Measurements from ENCODE around the gene CHGA.

The CHGA gene

DNA sequence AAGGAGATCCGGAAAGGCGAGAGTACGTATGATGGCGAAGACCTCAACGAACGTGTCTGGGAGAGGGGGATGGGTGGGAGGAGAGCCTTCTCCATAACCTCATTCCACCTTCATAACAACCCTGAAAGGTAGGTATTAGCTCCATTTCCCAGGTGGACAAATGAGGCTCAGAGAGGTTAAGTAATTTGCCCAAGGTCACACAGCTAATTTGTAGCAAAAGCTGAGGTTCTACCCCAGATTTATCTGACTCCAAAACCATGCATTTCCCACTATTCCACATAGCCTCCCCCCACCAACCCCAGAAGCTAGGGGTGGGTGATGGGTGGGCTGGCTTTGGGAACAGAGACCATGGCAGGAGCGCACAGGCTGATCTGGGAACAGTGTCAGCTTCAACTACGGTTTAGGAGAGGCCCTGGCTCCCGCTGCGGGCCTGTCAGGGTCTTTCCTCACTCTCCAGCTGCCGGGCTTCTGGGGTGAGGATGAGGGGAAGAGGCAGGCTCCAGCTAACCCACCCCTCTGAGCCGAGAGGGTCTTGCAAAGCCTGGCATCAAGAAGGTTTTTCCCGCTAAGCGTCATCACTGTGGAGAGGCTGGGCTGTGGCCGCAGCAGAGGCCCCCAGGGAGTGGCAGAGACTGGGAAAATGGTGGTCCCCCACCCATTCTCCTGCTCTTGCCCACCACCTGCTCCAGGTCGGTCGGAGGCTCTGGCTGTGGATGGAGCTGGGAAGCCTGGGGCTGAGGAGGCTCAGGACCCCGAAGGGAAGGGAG, 8.9 kb downstream of the CHGA start:
- DNase-seq, result no peak

DNA sequence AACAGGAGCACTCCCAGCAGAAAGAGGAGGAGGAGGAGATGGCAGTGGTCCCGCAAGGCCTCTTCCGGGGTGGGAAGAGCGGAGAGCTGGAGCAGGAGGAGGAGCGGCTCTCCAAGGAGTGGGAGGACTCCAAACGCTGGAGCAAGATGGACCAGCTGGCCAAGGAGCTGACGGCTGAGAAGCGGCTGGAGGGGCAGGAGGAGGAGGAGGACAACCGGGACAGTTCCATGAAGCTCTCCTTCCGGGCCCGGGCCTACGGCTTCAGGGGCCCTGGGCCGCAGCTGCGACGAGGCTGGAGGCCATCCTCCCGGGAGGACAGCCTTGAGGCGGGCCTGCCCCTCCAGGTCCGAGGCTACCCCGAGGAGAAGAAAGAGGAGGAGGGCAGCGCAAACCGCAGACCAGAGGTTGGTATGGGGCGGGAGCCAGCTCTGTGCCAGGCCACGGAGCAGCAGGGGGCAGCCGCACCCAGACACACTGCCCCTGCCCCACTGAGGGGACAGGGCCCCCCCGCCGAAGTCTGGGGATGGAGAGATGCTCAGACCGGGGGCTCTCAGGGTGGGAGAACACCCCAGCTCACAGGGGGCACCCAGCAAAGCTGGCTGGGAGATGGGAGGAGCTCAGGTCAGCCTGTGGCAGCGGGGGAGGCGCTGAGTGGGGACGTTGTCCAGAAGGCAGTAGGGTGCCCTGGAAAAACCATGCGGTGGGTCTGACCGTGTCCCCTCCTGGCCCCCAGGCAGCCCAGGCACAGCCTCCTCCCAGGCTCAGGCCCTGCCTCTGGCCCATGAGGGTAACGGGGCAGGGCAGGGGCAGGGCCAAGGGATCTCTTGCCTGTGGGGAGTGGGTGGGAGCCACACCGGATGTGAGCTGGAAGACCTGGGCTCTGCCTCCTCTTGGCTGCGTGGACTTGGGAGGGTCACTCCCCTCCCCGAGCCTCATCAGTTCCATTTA, 9.8 kb downstream of the CHGA start:
- DNase-seq, result no peak

DNA sequence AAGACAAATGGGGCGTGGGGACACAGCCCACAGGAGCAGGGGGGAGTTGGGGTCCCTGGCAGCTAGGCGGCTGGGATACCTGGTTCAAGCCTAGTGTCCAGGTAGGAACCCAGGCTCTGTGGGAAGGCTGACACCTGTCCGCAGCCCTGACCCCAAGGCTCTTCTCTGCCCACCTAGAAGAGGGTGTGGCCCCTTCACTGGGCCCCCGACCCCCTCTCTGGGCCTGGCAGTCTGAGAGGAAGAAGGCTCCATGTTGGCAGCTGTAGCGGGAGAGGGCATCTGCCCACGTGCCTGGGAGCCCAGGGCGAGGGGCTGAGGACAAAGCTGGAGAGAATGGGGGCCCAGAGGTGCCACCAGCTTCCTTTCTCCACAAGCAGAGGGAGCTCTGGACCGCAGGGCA, 10.5 kb downstream of the CHGA start:
- no peak for DNase-seq

DNA sequence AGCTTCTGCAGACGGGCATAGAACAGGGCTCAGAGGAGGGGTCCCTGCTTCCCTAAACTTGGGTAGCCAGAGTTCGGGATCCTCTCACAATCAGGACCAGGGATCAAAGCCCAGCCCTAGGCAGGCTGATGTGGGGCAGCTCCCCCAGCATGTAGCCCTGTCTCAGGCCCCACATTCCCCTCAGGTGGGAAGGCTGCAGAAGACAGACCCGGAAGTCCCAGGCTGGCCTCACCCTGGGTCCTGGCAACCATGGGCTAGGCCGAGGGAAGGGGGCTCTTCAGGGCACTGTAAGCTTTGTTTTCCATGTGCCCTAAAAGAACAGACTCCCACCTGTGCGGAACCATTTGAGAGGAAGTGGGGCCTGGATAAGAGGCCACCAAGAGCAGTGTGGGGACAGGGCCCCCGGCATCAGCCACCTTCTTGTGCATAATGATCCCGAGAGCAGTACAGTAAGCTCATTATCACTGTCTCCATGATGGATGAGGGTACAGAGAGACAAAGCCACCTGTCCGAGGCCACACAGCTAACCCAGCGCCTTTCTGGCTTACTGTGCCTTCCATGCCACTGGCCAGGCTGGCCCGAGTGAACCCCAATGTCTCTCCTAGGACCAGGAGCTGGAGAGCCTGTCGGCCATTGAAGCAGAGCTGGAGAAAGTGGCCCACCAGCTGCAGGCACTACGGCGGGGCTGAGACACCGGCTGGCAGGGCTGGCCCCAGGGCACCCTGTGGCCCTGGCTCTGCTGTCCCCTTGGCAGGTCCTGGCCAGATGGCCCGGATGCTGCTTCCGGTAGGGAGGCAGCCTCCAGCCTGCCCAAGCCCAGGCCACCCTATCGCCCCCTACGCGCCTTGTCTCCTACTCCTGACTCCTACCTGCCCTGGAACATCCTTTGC, 11.5 kb downstream of the CHGA start:
- DNase-seq, result no peak

DNA sequence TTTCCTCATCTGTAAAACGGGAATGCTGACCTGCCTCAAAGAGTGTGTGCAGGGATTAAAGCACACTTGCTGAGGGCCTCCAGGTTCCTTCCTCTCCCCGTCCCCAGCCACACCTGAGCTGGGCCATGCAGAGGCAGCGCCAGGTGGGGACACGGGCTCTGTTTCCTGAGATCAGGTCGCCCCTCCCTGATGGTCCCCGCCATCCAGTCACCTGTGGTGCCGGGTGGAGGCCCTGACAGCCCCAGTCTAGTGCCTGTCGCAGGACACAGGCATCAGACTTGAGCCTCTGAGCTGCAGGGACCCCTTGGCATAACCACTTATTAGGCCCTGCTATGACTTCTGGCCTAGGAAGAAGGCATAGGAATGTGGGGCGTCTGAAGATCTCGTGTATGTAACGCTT, 12.5 kb downstream of the CHGA start:
- DNase-seq, result no peak

DNA sequence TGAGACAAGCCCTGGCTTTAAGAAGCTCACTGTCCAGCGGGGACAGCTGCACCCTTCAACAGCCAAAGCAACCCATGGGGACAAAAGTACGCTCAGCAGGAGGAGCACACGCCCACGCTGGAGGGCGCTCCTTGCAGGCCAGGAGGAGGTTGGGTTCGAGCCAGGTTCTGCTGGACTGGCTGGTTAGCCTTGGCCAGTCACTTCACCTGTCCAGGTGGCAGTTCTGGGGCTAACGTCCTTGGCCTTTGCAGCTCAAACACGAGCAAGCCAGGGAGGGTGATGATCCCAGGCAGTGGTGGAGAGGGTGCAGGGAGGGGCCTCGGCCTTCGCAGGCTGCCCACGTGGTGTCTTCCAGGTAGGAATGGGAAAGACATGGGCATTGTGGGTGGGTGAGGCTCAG, 13.1 kb downstream of the CHGA start:
- DNase-seq, result no peak

DNA sequence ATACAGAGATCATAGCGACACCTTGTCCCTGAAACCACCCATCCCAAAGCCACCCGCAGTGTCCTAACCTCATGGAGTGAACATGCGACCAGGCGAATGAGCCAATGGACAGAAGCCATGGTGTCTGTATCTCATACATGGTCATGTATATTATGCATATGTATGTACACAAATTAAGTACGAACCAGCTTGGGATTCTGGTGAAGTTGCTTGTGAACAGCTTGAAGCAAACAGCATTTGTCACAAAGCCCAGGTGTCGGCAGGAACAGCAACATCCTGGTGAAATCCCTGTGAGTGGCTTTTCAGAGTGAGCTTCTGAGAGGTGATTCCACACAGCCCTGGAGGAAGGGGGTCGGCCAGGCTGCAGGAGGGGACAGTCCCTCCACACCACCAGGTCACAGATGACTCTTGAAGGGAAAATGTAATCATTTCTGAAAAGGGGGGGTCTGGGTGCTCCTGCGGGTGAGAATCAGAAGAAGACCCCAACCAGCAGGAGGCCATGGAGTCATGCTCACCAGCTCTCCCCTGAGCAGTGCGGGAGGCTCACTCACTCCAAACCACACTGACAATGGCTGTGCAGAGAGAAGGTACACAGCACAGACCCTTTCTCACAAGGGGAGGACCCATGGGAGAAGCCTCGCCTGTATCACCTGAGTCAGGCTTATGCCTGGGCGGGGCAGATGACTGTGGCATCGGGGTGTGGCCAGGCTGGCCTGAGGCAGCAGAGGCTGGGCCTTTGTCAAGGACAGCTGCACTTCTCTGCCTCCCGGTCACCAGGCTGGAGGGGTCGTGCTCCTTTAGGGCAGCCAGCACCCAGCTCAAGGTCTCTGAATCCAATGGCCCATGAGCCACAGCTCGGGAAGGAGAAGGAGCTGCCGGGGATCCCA, 14.3 kb downstream of the CHGA start:
- DNase-seq, result no peak

DNA sequence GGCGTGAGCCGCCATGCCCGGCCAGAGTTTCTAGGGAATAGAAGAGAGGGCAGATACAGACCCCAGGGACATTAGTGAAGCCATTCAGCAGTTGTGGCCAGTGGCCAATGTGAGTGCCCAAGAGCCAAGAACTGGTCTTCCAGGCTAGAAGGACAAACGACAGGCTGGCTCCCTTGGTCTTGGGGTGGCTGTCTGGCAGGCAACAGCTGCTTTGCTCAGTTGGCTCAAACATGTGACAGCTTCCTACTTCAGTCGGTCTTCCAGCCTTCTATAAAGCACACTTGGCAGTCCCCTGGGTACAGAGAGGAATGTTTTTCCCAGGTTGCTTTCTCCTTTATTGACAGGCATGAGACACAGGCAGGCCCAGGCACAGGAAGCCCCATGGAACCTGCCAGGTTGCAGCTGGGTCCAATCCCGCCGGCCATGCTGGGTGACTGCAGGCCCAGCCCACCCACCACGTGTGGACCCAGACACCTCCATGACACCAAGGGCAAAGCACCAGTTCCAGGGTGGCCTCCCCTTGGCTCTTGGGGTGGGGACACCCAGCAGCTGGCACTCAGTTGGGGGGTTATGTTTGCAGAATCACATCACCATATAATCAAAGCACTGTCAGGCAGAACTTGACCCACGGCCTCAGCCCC, 15.4 kb downstream of the CHGA start:
- no peak for DNase-seq

DNA sequence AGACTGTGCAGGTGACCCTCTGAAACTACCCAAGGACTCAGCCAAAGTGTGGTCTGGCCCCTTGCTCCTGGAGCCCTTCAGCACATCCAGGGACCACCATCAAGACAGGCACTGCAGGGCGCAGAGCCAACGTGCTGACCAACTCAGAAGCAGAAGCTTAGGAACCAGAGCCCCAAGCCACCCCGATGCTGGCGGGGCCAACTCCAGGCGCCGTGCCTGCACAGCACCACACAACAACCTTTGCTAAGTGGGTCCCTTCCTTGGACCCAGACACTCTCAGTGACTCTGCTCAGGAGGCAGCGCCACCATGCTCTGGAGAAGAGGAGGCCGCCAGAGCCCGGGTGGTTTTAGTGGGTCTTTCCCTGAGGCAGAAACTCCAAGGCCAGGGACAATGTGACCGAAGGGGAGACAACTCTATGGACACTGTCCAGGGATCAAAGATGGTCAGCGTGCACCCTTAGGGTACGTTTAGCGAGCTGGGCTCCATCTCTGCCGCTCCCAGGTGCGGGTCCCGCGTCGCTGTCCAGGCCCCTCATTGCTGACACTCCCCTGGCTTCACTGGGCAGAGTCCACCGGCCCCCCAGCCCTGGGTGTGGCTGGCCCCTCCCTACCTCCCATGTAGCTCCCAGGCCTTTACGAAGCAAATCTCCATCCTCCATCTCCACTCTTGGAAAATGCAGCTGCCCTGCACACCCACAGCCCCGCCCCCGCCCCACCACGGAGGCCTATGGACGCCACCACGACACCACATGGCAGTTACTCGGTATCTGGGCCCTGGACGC, 16.1 kb downstream of the CHGA start:
- DNase-seq, result no peak

DNA sequence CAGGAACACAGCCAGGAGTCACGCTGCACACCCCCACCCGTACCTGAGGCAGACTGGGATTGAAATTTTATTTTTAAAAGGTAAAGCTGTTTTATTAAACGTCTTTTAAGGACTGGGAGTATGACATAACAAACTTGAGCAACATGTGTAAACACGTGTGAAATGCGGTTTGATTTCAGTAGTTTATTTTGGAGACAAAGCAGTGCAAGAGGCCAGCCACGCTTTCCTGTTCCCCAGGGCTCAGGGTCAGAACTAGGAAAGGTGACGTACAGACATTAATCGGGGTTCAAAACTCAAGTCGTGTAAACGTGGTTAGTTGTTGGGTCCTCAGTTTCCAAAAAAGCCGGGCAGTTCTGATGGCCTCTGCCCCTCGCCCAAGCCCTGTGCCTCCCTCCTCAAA, 16.7 kb downstream of the CHGA start:
- DNase-seq, result no peak

DNA sequence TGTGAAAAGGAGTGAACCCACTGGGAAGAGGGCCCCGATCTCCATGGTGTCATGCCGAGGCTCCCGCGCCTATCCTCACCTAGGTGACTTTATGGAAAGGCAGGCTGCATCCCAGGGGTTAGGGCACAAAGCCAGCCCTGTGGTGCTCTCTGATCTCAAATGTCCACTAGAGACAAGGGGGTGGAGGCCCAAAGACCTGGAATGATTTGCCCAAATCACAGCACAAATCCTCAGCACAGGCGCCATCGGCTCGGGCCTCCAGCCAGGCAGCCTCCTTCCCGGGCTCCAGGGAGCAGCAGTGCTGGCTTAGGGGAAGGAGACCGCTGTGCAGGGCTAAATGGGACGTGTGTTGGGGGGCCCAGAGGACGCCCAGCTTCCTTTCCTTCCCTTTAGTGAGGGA, 17.6 kb downstream of the CHGA start:
- no peak for DNase-seq

DNA sequence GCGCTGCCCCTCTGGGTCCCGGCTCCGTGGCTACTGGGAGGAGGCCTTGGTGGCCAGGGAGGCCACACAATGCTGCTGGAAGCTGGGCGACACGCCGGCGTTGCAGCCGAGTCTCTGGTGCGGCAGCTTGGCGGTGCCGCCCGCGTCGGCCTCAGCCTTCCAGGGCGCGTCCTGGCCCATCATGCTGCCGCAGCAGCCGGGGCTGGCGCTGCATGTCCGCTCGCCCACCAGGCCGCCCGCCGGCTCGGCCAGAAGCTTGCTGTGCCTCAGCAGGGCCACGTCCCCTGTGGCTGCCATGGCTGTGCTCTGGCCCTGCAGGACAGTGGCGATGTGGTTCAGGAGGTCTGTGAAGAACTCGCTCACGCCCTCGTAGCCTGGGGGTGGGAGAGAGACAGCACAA, 18.6 kb downstream of the CHGA start:
- no peak for DNase-seq

DNA sequence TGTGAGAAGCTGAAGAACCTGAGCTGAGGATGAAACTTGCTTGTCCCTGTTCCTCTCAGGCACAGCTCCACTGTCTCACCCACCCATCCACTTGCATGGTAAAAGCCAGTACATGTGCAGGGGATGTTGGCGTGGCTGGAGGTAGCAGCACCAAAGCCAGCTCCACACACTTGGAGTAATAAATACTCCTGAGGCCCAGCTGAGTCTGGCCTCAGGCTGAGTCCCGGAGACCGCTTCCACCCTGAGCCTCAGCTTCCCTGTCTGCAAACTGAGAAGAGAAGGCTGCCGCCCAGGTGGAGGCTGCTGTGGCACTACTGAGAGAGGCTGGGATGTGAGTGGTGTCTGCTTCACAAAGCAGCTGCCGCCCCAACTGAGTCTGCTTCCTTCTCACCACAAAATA, 19.2 kb downstream of the CHGA start:
- no peak for DNase-seq

DNA sequence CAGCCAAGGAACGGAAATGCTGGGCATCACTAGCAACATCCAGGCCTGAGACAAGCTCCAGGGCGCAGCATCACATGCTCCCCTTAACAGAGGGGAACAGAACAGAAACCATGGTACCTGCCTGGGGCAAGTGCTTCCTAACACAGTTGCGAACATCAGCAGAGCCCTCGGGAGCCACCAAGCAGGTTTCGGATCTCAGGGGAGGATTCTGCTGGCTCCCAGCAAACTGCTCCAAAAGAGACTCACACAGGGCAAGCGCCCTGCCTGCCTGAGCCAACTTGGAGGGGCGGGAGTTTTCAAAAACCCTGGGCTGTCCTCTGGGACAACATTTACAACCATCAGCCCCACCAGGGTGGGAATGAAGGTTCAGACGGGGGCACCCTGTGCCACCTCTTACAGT, 19.6 kb downstream of the CHGA start:
- DNase-seq, result no peak

DNA sequence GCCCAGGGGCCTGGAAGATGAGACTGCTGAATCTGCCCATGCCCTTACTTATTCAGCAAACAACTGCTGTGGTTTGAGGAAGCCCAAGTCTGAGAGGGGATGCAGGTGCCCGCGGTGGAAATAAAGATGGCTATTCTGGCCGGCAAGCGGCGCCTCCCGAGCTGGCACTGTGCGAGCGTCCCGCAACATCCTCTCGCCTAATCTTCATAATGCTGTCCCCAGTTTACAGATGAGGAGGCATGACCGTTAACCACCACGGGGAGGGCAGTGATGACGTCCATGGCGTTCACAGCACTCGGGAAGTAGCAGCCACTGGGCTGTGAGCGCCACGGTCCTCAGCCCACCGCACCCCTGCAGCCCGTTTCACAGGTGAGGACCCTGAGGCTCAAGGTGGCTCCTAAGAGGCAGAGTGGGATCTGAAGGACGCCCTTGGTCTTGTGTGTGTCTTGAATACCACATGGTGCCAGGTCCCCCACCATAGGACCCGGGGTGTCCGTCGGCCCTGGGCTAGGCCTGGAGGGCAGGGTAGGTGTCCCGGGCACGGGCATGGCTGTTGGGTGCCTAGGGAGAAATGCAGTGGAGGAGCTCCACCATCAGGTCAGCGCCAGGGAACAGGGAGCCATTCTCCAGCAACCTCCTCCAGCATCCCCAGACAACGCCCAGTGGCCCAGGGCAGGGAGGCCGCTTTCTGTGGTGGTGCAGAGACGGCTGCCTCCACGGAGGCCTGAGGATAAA, 20.2 kb downstream of the CHGA start:
- no peak for DNase-seq

DNA sequence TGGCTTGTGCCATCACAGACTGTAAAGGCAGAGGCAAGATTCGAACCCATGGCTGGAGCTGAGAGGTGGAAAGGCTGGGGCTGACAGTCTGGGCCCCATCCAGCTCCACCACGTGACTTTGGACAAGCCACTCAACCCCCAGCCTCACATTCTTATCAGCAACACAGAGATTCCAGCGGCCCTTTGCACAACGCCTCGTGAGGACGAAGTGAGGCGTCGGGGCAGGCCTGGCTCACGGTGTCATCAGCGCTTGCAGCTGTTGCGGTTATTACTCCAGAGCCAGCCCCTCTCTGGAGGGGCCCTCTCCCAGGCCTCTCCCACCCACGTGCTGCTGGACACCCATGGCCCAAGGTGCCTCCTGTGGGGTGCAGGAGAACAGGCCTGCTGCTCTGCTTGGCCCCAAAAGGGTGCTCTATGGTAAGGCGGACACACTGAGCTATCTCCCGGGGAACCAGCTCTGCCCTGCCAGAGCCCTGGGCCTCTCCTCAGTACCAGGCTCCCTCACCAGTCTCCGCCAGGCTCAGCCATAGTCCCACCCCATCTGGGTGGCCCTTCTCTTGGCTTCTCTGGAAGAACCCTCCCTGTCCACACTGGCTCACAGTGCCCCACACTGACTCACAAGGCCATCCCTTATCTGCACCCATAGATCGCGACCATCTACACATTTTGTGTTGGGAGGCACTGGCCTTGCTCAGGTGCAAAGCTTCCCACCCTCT, 21.1 kb downstream of the CHGA start:
- DNase-seq, result no peak

DNA sequence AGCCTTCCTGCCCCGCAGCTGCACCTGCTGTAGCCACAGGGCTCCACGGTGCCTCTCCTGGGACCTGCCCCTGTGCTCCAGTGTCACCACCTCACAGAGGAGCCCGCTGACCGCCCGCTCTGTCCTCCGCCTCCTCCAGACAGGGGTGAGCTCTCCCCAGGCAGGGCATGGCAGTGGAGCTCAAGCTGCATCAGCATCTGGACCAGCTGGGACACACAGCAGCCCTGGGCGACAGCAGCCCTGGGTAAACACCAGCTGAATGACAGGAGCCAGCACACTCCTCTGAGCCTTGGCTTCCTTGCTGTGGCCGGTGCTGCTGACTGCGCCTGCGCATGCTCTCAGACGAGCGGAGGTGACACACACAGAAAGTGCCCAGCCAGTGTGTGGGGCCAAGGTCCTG, 22.0 kb downstream of the CHGA start:
- no peak for DNase-seq

DNA sequence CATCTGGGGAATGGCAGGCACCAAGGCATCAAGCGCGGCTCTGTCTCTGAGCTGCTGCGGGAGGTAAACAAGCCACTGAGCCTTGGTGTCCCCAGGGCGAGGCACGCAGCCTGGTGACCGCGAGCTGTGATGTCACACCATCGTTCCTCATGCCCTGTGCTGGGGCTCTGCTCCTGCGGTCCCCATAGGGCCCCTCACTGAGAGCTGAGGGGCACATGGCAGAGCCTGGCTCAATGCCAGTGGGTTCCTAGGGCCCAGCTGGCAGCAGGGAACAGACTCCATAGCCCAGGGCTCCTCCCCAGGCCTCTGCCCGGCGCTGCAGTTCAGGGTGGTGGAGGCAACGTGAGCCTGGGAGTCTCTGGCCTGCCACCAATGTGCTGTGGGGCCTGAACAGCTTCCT, 22.6 kb downstream of the CHGA start:
- DNase-seq, result no peak

Measured in T1000 (cell line).